ENCODE data around the gene MAPK1IP1L. TPM values are rescaled to one million over a fixed set of nuclear protein-coding genes. Genes with fewer than 3 reads are reported as not detected.

Gene MAPK1IP1L
- total RNA-seq, 2 donors from 2014 or later, result 51.3 to 137 TPM

GRCh38 chr14:55053018-55053417 lies 1.6 kb downstream of the MAPK1IP1L start:
- no peaks in the 10 kb centered on the region for H3K27me3 ChIP-seq (replicated peaks; ENCODE audit: insufficient read depth)
- no peaks in the 10 kb centered on the region for H3K9me3 ChIP-seq
- intact Hi-C loops (cut with DNase I), result no loop called here
- DNase-seq (ENCODE audit: low spot score), result no peak
- 31% methylated on average over 6 of the region's 6 CpGs for WGBS
- peak overlapping the region; percentile 99 to 100 for H3K27ac ChIP-seq
- TF ChIP-seq POLR2A (IDR thresholded peaks at IDR 0.05), result no peak
- peak; percentile 33 for TF ChIP-seq POLR2AphosphoS5 (IDR thresholded peaks at IDR 0.05)
- peaks cover 5% of the 10 kb centered on the region for H3K4me1 ChIP-seq (replicated peaks)
- H3K36me3 ChIP-seq, result no peaks in the 10 kb centered on the region
- peak overlapping the region in 1 of 2 donors; percentile 85 for H3K4me3 ChIP-seq

- Histone ChIP-seq H3K9me3 (no peaks in the 10 kb centered on the region), H3K4me3 (peak overlapping the region in 1 of 2 donors; percentile 85), H3K27me3 (replicated peaks; ENCODE audit: insufficient read depth) (no peaks in the 10 kb centered on the region), H3K36me3 (no peaks in the 10 kb centered on the region), H3K27ac (peak overlapping the region; percentile 99 to 100), H3K4me1 (replicated peaks) (peaks cover 5% of the 10 kb centered on the region)
- WGBS, result 73% methylated on average over 7 of the region's 7 CpGs
- TF ChIP-seq POLR2A (IDR thresholded peaks at IDR 0.05) (no peak), POLR2AphosphoS5 (IDR thresholded peaks at IDR 0.05) (no peak), CTCF (IDR thresholded peaks at IDR 0.05) (no peak)
- intact Hi-C loops (cut with DNase I), result no loop called here
- no peak for DNase-seq (ENCODE audit: low spot score)
Observed at GRCh38 chr14:55053500-55053899, 2.1 kb downstream of the MAPK1IP1L start.

DNA sequence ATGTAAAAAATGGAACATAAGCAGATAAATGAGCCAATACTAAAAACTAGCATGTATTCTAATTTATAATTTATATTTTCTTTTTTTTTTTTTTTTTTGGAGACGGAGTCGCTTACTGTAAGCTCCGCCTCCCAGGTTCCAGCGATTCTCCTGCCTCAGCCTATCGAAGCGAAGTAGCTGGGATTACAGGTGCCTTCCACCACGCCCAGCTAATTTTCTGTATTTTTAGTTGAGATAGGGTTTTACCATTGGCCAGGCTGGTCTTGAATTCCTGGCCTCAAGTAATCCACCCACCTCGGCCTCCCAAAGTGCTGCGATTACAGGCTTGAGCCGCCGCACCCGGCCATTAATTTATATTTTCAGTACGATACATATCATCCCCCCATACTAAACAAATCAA lies 2.7 kb downstream of the MAPK1IP1L start:
- DNase-seq (ENCODE audit: low spot score), result no peak
- TF ChIP-seq CTCF (IDR thresholded peaks at IDR 0.05) (no peak), POLR2AphosphoS5 (IDR thresholded peaks at IDR 0.05) (no peak), POLR2A (IDR thresholded peaks at IDR 0.05) (no peak)
- 98% methylated on average over 13 of the region's 13 CpGs for WGBS
- intact Hi-C loops (cut with DNase I), result no loop called here
- Histone ChIP-seq H3K4me3 (no peak overlapping the region), H3K36me3 (no peaks in the 10 kb centered on the region), H3K27me3 (replicated peaks; ENCODE audit: insufficient read depth) (no peaks in the 10 kb centered on the region), H3K9me3 (no peaks in the 10 kb centered on the region), H3K4me1 (replicated peaks) (peaks cover 5% of the 10 kb centered on the region), H3K27ac (no peak overlapping the region)

DNA sequence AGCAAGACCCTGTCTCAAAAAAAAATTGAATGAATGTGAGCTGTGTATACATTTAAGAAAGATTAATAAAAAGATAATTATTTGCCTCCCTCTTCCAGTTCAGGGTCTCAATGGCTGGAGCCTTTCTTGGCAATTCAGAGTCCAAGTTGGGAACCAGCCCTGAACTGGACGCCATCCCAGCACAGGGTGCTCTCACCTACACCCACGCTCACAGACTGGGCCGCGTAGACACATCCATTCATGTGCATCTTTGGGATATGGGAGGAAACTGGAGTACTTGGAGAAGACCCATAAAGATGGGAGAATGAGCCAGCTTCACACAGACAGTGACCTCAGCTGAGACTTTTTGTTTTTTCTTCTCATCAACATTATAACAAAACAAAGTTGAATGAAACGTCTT lies 6.5 kb downstream of the MAPK1IP1L start:
- Histone ChIP-seq H3K4me1 (replicated peaks) (peaks cover 5% of the 10 kb centered on the region), H3K27me3 (replicated peaks; ENCODE audit: insufficient read depth) (no peaks in the 10 kb centered on the region), H3K9me3 (no peaks in the 10 kb centered on the region), H3K4me3 (no peak overlapping the region), H3K36me3 (peaks cover 0 to 4% of the 10 kb centered on the region in 2 donors), H3K27ac (no peak overlapping the region)
- intact Hi-C loops (cut with DNase I), result no loop called here
- no peak for DNase-seq (ENCODE audit: low spot score)
- WGBS, result 88% methylated on average over 5 of the region's 5 CpGs
- TF ChIP-seq CTCF (IDR thresholded peaks at IDR 0.05), result no peak
- TF ChIP-seq POLR2A (IDR thresholded peaks at IDR 0.05), result no peak
- TF ChIP-seq POLR2AphosphoS5 (IDR thresholded peaks at IDR 0.05), result no peak

- no peaks in the 10 kb centered on the region for H3K4me1 ChIP-seq (replicated peaks)
- H3K27ac ChIP-seq, result no peak overlapping the region
- TF ChIP-seq POLR2A (IDR thresholded peaks at IDR 0.05), result no peak
- TF ChIP-seq POLR2AphosphoS5 (IDR thresholded peaks at IDR 0.05), result no peak
- TF ChIP-seq CTCF (IDR thresholded peaks at IDR 0.05), result no peak
Observed at GRCh38 chr14:55059333-55059732, 7.9 kb downstream of the MAPK1IP1L start.

More at GRCh38 chr14:55059333-55059732, 7.9 kb downstream of the MAPK1IP1L start:
- H3K4me3 ChIP-seq, result no peak overlapping the region
- peaks cover 0 to 6% of the 10 kb centered on the region in 2 donors for H3K36me3 ChIP-seq
- intact Hi-C loops (cut with DNase I), result no loop called here
- H3K9me3 ChIP-seq, result no peaks in the 10 kb centered on the region
- 92% methylated on average over 5 of the region's 5 CpGs for WGBS
- no peak for DNase-seq (ENCODE audit: low spot score)
- no peaks in the 10 kb centered on the region for H3K27me3 ChIP-seq (replicated peaks; ENCODE audit: insufficient read depth)

Measured in prostate gland (tissue), 2 donors.